Measurements from ENCODE around the gene BIRC6. TPM values are rescaled to one million over a fixed set of nuclear protein-coding genes. Genes with fewer than 3 reads are reported as not detected.

Gene BIRC6
- total RNA-seq, 1 experiment from 2014 or later: 96.7 TPM

GRCh38 chr2:32422133-32422532, 65.3 kb downstream of the BIRC6 start:
- Histone ChIP-seq H3K27me3 (replicated peaks; ENCODE audit: control insufficient read depth, insufficient read depth, low read length) (no peaks in the 10 kb centered on the region), H3K9me3 (no peaks in the 10 kb centered on the region), H3K4me1 (no peaks in the 10 kb centered on the region), H3K36me3 (ENCODE audit: control insufficient read depth, insufficient read depth, low read length) (no peaks in the 10 kb centered on the region), H3K4me3 (ENCODE audit: low read depth, low read length) (no peak overlapping the region)
- peaks cover 24% of the 10 kb centered on the region for H3K4me1 Mint-ChIP-seq (ENCODE audit: low read depth, unreplicated experiment)
- CTCF ChIA-PET: no interaction called here
- TF ChIP-seq CTCF (IDR thresholded peaks at IDR 0.05; ENCODE audit: insufficient read depth in 1 of 2, low read depth in 1 of 2, low read length in 1 of 2, severe bottlenecking in 1 of 2, unreplicated experiment in 1 of 2): no peak
- POLR2A ChIA-PET: no interaction called here
- intact Hi-C loops (cut with micrococcal nuclease; ENCODE audit: unreplicated experiment): loop anchor here (5.0 kb wide), 1 partner anchor 65 kb away; the partner anchor contains the start of gene BIRC6
- no peaks in the 10 kb centered on the region for H3K9me3 Mint-ChIP-seq (ENCODE audit: unreplicated experiment)
- no peak overlapping the region for H3K4me3 Mint-ChIP-seq (ENCODE audit: unreplicated experiment)
- H3K27me3 Mint-ChIP-seq (ENCODE audit: insufficient read depth, unreplicated experiment): no peaks in the 10 kb centered on the region
- H3K27ac Mint-ChIP-seq (ENCODE audit: unreplicated experiment): no peak overlapping the region
- DNase-seq: no peak
- BruUV-seq (replicated peaks): no TSS peak
- peaks cover 56% of the 10 kb centered on the region for H3K36me3 Mint-ChIP-seq (ENCODE audit: insufficient read depth, unreplicated experiment)

GRCh38 chr2:32423536-32423935, 66.7 kb downstream of the BIRC6 start:
- Mint-ChIP-seq H3K27me3 (ENCODE audit: insufficient read depth, unreplicated experiment) (no peaks in the 10 kb centered on the region), H3K4me1 (ENCODE audit: low read depth, unreplicated experiment) (peaks cover 29% of the 10 kb centered on the region), H3K4me3 (ENCODE audit: unreplicated experiment) (no peak overlapping the region), H3K36me3 (ENCODE audit: insufficient read depth, unreplicated experiment) (peaks cover 43% of the 10 kb centered on the region), H3K9me3 (ENCODE audit: unreplicated experiment) (no peaks in the 10 kb centered on the region), H3K27ac (ENCODE audit: unreplicated experiment) (no peak overlapping the region)
- no TSS peak for BruUV-seq (replicated peaks)
- DNase-seq: no peak
- no peak for TF ChIP-seq CTCF (IDR thresholded peaks at IDR 0.05; ENCODE audit: insufficient read depth in 1 of 2, low read depth in 1 of 2, low read length in 1 of 2, severe bottlenecking in 1 of 2, unreplicated experiment in 1 of 2)
- ChIA-PET CTCF (no interaction called here), POLR2A (no interaction called here)
- Histone ChIP-seq H3K9me3 (no peaks in the 10 kb centered on the region), H3K4me1 (no peaks in the 10 kb centered on the region), H3K4me3 (ENCODE audit: low read depth, low read length) (no peak overlapping the region), H3K36me3 (ENCODE audit: control insufficient read depth, insufficient read depth, low read length) (no peaks in the 10 kb centered on the region), H3K27me3 (replicated peaks; ENCODE audit: control insufficient read depth, insufficient read depth, low read length) (no peaks in the 10 kb centered on the region)
- intact Hi-C loops (cut with micrococcal nuclease; ENCODE audit: unreplicated experiment): loop anchor here (5.0 kb wide), 1 partner anchor 66 kb away; the partner anchor contains the start of gene BIRC6

GRCh38 chr2:32424739-32425138, 67.9 kb downstream of the BIRC6 start:
- ChIA-PET POLR2A (no interaction called here), CTCF (no interaction called here)
- H3K4me3 ChIP-seq (ENCODE audit: low read depth, low read length): no peak overlapping the region
- H3K27ac Mint-ChIP-seq (ENCODE audit: unreplicated experiment): no peak overlapping the region
- H3K4me3 Mint-ChIP-seq (ENCODE audit: unreplicated experiment): no peak overlapping the region
- no peak for TF ChIP-seq CTCF (IDR thresholded peaks at IDR 0.05; ENCODE audit: insufficient read depth in 1 of 2, low read depth in 1 of 2, low read length in 1 of 2, severe bottlenecking in 1 of 2, unreplicated experiment in 1 of 2)
- no peaks in the 10 kb centered on the region for H3K36me3 ChIP-seq (ENCODE audit: control insufficient read depth, insufficient read depth, low read length)
- no peak for DNase-seq
- H3K4me1 ChIP-seq: no peaks in the 10 kb centered on the region
- H3K9me3 ChIP-seq: no peaks in the 10 kb centered on the region
- intact Hi-C loops (cut with micrococcal nuclease; ENCODE audit: unreplicated experiment): loop anchor here (5.0 kb wide), 1 partner anchor 67 kb away; the partner anchor contains the start of gene BIRC6
- H3K36me3 Mint-ChIP-seq (ENCODE audit: insufficient read depth, unreplicated experiment): peaks cover 39% of the 10 kb centered on the region
- peaks cover 30% of the 10 kb centered on the region for H3K4me1 Mint-ChIP-seq (ENCODE audit: low read depth, unreplicated experiment)
- H3K27me3 ChIP-seq (replicated peaks; ENCODE audit: control insufficient read depth, insufficient read depth, low read length): no peaks in the 10 kb centered on the region
- no TSS peak for BruUV-seq (replicated peaks)
- H3K27me3 Mint-ChIP-seq (ENCODE audit: insufficient read depth, unreplicated experiment): no peaks in the 10 kb centered on the region
- H3K9me3 Mint-ChIP-seq (ENCODE audit: unreplicated experiment): no peaks in the 10 kb centered on the region

Data from Caco-2 (cell line).